Activated gamma-delta T cell treated with Interleukin-2 at 50 U/mL for 16 hours (primary cell): Measurements from ENCODE around the gene ALG14.

Experiments
- DNase-seq: peaks from one replicate; pipeline ENCODE4 v3.0.0-alpha.2; 2020

ALG14 gene

DNA sequence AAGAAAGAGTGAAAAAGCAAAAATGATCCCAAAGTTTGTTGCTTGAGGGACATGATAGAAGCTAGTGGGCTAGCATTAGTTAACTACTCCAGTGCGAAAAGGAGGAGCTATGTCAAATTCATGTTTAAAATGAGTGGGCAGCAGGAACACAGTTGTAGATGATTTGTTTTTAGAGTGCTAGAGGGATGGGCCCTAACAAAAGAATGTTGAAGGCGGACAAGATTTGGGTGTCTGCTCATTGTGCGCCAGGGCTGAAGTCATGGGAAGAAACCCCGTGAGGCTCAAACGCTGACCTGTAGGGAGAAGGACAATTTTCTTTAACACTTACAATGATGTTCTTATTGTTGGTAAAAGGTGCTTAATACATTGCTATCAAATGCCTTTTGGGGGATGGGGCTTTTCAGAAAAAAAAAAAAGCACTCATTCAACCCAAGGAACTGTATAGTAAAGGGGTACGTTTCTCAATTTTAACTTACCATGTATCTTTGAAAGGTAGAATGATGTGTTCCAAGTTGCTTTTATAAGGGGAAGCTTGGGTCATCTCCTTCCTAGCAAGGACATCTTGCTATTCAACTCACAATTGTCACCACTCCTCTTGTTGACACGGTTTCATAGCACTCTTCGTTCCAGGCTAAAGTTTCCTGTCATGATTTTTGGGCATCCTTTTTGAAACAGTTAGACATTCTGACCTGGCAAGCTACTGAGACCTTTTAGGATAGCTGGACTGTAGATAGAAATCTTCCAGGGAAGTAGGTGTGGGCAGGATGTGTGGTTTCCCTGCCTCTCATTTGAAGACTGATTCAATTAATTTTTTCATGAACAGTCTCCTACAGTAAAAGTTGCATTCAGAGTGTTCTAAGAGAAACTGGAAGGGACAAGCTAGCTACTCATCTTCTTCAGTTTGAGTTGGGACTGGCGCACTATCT is 92.8 kb downstream of the ALG14 start:
- DNase-seq = no peak

DNA sequence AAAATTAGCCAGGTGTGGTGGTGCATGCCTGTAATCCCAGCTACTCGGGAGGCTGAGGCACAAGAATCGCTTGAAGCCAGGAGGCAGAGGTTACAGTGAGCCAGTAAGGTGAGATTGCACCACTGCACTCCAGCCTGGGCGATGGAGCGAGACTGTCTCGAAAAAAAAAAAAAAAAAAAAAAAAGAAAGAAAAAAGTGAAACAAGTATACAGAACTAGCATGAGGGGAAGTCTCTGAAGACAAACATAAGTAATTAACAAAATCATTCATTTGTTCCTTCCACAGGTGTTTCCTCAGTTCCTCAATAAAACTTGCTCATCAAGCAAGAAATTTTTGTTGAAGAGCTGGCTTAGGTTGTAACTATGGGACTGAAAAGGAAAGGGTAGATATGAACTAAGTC is 93.6 kb downstream of the ALG14 start:
- DNase-seq = no peak

DNA sequence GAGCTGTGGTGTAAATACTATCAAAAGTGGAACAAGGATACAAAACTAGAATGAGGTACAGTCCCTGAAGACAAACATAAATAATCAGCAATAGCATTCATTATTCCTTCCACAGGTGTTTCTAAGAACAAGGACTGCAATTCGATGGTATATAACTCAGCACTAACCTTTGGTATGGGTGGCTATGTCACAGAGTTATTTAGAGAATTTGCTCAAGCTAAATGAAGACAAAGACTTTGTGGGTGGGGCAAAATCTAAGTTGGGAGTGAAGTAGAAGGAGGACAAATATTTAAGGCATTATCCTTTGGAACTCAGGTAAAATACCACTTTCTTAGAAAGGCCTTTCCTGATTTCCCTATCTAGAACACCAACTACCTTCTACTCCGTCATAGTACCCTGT is 94.3 kb downstream of the ALG14 start:
- DNase-seq = no peak

DNA sequence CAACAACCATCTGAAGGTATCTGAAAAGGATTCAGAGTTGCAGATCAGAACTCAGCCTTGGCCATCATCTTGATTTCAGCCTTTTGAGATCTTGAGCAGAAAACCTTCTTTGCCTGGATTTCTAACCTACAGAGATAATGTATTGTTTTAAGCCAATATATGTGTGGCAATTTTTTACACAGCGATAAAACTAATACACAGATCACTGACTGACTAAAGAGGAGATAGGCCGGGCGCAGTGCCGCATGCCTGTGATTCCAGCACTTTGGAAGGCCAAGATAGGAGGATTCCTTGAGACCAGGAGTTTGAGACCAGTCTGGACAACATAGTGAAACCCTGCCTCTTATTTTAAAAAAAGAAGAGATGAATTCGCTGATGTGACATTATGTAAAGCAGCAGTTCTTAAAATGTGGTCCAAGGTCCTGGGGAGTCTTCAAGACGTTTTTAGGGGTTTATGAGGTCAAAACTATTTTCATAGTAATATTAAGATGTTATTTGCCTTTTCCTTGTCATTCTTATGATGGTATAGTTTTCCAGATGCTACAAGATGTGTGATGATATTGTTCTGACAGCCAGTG is 95.7 kb downstream of the ALG14 start:
- no peak for DNase-seq

DNA sequence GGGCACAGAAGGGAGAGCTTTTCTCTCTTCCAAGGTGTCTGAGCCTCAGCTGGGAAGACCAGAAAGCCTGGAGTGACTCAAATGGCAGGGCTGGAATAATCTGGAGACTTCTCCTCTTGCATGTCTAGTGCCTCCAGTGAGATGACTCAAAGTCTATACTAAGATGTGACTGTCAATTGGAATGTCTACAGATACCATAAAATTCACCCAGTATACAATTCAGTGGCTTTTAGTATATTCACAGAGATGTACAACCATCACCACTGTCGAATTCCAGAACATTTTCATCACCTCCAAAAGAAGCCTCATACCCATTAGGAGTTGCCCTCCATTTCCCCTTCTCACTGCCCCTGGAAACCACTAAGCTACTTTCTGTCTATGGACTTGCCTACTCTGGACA is 97.9 kb downstream of the ALG14 start:
- no peak for DNase-seq

DNA sequence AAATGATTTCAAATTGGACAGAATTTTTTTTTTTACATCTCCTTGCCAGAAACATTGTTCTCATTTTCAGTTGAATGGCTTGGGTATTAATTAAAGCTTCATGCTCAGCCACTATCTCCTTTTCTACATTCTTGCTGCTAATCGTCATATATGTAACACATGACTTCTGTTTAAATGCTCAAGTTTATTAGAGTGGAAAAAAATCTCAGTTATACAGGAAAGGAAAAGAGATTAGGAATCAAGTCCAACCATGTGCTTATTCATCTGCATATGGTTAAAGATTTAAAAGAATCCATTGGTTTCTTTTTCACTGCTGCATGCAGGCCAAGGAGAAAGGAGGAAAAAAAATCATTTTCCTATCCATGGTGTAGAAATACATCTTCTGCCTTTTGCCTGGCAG is 98.5 kb downstream of the ALG14 start:
- no peak for DNase-seq

DNA sequence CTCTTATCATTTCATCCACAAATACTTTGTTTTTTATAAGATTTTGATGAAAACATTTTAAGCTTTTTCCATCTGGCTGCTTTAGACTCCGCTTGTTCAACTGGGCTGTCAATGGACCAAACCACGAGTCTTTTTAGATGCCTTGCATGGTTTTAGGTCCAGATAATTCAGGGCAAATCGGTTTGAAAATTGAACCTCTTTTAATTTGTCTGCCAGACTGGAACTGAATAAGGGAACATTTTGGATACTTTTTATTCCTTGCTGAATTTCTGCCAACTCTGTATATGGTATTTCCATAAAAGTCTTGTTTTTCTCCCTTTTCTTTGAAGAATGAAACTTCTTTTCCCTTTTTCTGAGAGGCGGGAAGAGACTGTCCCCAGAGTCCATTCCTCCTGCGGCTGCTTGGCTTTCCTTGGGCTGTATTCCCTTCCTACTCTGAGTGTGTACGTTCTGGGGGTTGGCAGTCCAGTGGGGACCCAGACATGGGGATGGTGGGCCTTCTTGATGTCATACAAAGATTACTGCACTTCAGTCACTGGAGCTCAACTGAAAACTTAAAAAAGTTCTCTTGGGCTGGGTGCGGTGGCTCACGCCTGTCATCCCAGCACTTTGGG is 99.3 kb downstream of the ALG14 start:
- no peak for DNase-seq

DNA sequence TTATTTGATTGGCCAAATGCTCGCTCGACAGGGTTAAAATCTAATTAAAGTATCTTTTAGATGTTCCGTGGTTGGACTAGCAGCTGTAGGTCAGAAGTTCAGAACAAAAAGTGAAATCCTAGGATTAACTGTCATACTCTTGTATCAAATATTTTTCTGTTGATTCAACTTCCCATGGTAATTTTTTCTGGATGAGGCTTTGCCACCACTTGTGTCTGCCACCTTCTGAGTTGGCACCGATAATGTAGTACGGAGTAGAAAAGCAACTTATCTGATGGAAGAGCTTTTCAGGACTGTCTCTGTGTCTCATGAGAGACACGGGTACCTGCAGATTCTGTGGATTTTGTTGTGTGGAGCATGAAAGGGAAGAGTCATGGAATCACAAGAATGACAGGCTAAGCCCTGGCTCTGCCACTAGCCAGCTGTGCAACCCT is 101.2 kb downstream of the ALG14 start:
- no peak for DNase-seq

DNA sequence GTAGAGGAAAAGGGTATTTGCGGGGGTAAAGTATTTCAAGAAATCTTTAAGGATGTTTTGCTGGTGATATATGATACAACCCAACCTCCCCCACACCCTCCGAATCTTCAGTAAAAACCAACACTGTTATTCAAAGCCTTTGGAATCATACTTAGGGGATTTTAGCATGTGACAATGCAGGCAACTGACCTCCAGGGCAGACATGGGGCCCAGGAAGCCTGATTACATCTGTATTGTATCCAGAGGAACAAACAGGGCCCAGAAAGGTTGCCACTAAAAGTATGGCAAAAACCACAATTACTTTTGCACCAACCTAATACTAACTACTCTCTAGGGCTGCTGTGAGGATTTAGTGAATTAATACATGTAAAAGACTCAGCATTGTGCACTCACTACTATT is 102.0 kb downstream of the ALG14 start:
- DNase-seq = no peak

DNA sequence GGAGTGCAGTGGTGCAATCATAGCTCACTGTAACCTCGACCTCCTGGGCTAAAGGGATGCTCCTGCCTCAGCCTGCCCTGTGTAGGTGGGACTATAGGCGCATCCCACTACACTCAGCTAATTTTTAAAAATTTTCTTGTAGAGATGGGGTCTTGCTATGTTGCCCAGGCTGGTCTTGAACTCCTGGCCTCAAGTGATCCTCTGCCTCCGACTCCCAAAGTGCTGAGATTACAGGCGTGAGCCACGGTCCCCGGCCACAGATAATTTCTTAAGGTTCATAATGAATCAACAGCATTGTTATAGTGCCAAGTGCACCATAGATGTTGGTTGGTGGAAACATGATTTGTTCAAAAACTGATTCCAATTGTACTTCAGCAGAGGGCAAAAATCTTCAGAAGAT is 103.6 kb downstream of the ALG14 start:
- no peak for DNase-seq

DNA sequence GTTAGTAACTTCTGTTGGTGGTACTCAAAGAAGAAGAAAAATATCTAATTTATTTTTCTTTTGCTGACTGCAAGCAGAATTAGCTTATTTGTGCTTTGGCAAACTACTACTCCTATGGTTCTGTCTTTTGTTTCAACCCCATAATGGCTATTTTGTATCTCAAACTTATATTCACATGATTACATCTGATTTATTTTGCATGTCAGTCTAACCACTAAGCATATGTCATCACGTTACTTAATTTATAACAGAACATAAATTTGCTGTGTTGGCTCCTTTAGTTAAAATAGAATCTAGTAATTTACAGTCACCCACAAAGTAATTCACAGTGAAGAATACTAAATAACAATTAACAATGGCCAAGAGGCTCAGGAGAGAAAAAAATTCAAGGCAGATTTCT is 106.7 kb downstream of the ALG14 start:
- no peak for DNase-seq

DNA sequence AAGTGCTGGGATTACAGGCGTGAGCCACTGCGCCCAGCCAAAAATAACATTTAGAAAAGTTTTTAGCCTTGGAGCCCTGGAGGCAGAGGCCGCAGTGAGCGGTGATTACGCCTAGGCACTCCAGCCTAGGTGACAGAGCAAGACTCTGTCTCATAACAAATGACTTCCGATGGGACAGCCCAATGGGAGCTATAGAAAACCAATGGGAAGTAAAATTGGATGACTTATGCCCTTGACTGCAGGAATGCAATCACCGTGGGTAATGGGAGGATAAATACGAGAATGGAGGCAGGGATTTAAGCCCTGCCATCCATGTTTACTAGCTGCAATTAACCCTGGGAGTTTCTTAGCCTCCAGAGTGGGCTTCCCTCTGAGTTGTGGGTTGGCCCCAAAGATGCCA is 108.9 kb downstream of the ALG14 start:
- no peak for DNase-seq

DNA sequence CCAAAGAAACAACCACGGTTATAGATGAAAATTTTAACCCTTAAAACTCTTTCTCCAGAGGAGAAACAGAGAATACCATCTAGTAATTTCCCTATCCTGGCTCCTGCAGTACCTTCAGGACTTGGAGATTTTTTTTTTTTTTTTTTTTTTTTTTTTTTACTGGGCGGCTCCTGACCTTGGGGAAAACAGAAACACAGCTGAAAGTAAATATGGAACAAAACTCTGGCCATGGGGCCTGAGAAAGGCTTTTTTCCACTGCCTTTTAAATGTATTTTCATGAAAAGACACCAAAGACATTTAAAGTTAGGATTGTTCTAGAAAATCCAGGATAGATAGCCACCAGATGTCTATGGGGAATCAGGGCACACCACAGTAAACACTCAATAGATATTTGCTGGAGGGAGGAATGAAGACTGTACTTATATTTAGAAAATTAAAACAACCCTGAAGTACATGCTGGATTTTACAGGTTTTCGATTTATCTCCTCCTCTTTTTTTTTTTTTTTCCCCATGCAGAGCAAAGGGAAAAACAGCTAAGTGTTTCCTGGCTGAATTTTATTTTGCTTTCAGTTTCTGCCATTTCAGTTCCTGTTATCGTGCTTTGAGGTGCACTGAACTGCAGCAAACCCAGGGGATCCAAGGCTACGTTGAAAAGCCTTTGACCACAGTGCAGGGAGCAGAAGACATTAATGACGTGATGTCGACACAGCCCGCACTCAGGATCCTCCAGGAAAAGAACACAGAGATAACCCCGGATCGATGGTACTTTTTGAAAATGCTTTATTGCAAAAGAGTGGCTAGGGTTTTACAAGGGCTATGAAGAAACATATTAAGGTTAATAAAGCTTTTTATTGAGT is 110.1 kb downstream of the ALG14 start:
- DNase-seq = peak; percentile 3

DNA sequence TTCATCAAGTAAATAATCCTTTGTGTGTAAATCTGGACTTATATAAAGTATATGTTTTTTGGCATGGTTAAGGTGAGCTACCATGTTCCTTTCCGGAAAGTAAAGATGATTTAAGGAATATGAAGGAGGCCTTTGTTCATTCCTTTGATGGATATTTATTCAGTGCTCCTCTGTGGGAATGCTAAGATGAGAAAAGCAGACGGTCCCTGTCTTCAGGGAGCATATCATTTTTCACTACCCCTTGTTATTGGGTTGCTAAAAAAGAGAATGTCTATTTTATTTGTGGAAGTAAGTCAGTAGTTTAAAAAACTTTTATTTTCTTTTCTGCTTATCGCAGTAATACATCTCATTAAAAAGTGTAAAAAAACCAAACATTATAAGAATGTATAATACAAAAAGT is 110.8 kb downstream of the ALG14 start:
- DNase-seq = no peak

DNA sequence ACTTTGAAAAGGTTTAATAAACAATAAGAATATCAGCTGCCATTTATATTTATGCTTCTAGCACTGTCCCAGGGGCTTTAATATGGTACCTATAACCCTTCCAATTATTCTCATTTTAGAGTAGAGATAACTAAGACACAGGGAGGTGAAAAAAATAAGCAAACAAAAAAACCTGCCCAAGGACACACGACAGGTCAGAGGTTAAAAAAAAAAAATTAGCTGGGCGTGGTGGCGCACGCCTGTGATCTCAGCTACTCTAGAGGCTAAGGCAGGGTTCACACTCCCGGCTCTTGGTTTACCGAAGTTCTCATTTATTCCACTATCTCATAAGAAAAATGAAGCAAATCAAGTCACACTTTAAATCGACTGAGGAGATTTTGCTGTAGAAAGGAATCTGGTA is 111.2 kb downstream of the ALG14 start:
- no peak for DNase-seq

DNA sequence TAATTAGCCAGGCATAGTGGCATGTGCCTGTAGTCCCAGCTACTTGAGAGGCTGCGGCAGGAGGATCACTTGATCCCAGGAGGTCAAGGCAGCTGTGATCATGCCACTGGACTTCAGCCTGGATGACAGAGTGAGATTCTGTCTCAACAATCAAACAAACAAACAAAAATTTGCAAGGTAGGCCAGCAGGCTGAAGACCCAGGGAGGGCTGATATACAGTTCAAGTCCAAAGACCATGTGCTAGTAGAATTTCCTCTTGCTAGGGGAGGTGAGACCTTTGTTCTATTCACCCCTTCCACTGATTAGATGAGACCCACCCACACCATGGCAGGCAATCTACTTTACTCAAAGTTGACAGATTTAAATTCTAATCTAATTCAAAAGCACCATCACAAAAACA is 114.7 kb downstream of the ALG14 start:
- no peak for DNase-seq

DNA sequence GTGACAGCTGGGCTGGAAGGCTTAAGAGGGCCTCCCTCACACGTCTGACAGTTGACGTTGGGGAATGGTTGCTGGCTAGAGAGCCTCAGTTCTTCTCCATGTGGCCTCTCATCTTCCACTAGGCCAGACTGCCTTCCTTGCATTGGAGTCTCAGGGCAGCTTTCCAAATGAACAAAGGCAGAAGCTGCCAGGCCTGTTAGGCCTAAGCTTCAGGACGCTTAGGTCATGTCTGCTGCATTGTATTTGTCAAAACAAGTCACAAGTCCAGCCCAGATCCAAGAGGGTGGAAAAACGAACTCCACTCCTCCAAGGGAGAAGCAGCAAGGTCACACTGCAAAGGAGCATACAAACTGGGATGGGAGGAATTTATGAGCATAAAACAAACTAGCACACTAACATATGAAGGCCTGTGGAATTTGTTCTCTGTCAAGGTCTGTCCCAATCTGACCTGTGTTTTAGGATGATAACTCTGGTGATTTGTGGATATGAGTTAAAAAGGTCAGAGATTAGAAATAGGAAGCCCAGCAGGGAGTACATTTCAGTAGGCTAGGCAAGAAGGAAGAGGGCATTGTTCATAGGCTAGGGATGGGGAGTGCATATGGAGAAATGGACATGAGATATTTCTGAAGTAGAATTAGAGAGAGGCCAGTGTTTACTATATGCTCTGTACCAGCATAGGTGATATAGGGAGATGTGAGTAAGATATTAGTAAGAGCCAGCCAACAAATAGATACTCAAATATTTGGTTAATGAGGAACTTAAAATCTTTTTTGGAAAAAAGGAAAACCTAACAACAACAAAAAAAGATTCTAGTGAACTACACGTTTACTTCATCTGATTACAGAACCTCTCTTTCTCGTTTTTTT is 116.8 kb downstream of the ALG14 start:
- no peak for DNase-seq

DNA sequence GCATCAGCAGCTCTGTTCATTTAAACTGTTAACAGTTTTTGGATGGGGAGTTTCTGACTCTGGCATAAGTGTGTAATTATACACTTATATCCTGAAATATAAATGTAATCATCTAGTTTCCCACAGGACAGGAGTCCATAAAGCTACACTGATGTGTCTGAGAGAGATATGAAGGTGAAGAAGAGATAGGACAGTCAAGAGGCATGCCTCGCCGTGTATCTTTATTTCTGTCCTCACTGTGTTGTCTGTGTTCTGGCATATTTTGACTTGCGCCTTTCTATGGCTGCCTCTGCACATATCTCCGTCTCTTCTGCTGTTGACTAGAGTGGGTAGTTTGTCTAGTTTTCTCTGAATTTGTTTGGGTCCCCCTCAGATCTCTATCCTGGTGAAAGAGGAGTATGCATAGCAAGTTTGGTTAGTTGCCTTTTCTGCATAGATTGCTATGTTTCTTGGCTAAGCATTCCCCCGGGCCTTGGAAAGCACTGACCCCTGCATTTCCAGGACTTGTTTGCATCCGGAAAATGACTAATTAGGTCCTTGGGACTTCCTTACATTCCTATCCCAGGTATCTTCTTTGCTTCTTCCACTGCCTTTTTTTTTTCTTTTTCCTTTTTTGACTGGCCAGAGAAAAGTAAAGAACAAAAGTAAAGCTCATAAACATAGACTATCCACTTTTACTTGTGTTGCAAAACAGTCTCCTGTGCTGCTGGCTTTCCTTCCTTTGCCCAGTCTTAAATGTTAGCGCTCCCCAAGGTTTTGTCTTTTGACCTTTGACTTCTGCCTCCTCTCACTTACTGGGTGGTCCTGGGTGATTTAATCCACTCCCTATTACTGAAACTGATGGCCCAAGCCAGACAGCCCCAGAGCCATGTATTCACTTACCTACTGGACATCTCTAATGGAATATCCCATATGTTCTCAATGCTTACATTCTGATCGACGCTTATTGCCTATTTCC is 118.2 kb downstream of the ALG14 start:
- no peak for DNase-seq

DNA sequence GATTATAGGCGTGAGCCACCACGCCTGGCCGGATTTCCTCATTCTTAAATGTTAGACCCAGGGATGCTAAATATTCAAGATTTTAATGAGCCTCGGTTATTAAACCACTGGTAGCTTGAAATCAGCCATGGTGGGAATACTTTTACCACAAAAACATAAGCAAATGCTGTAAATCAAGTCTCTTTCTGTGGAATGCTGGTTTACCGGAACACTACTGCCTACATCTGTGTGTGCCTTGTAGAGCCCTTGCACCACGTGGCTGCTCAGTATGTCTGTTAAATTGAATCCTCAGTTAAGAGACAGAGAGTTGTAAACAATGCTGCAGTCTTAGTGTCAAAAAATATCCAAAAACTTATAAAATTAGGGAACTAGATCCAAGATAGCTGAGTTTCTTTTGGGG is 119.0 kb downstream of the ALG14 start:
- DNase-seq = no peak

DNA sequence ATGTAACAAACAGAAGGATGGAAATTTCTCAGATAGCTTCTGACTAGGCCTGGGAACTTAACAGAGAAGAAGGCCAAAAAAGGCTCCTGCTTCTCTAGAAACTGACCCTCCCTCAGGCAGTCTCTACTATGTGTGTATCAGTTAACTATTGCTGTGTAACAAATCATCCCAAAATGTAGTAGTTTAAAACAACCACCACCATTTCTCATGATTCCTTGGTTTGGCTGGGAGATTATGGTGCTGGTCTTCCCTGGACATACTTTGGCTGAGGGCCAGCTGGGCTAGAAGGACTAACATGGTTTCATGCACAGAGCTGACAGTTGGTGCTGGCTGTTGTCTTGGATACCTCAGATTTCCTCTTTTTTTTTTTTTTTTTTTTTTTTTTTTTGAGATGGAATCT is 119.6 kb downstream of the ALG14 start:
- DNase-seq = no peak

DNA sequence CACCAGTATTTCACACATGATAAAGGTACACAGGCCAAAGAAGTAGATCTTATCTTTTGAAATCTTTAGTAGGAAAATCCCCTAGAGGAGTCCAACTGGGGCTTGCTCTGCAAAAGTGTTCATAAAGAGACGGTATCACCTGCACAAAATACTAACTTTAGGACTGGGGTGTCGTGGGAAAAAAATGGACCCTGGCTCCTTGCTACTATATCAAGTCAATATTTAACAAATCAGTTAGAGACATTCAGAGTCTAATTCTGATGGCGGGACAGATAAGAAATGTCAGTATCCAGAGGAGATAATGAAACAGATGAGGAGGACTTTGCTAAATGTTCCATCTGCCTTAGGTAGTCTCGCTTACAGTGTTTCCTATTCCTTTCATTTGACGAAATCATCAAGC is 120.2 kb downstream of the ALG14 start:
- DNase-seq = no peak
